Fibroblast of skin of left quadriceps (primary cell): Measurements from ENCODE around the gene MLN.
"Not testable (repeated sequence)": the region's sequence is repeated elsewhere in the genome, so short reads cannot be mapped to it uniquely, and the experiment has no call there.

ENCODE experiments used
- DNase-seq, 2 experiments: peaks; one replicate each; pipeline ENCODE4 v3.0.0-alpha.2; 2013; ENCODE audit warnings: low read depth in 2 of 2

Gene MLN

GRCh38 chr6:33834401-33835392, 30.9 kb upstream of the MLN start:
- DNase-seq = no peak

GRCh38 chr6:33833599-33833998, 29.8 kb upstream of the MLN start:
- DNase-seq = no peak

- not testable (repeated sequence) for DNase-seq
These were observed 29.0 kb upstream of the MLN start for GRCh38 chr6:33832831-33833230.

- DNase-seq = not testable (repeated sequence)
These were observed 27.9 kb upstream of the MLN start for GRCh38 chr6:33831725-33832124.

GRCh38 chr6:33830635-33831240, 26.9 kb upstream of the MLN start:
- DNase-seq = no peak

GRCh38 chr6:33828764-33829731, 25.2 kb upstream of the MLN start:
- no peak for DNase-seq

GRCh38 chr6:33828452-33828763, 24.6 kb upstream of the MLN start:
- DNase-seq = no peak

GRCh38 chr6:33827546-33828451, 24.0 kb upstream of the MLN start:
- DNase-seq = peak; percentile 33 to 37

GRCh38 chr6:33826537-33826936, 22.7 kb upstream of the MLN start:
- no peak for DNase-seq

- DNase-seq = no peak
These were observed 20.8 kb upstream of the MLN start for GRCh38 chr6:33824461-33825154.

GRCh38 chr6:33823806-33824205, 20.0 kb upstream of the MLN start:
- DNase-seq = no peak

- no peak for DNase-seq
These were observed 19.0 kb upstream of the MLN start for GRCh38 chr6:33822575-33823395.

- DNase-seq = no peak
These were observed 17.1 kb upstream of the MLN start for GRCh38 chr6:33820784-33821520.

- no peak for DNase-seq
These were observed 16.4 kb upstream of the MLN start for GRCh38 chr6:33820243-33820642.

GRCh38 chr6:33819021-33819420, 15.2 kb upstream of the MLN start:
- DNase-seq = no peak

- DNase-seq = no peak
These were observed 14.5 kb upstream of the MLN start for GRCh38 chr6:33818293-33818692.

- DNase-seq = no peak
These were observed 13.7 kb upstream of the MLN start for GRCh38 chr6:33817489-33817888.

GRCh38 chr6:33816911-33817310, 13.1 kb upstream of the MLN start:
- no peak for DNase-seq

- DNase-seq = no peak
These were observed 12.1 kb upstream of the MLN start for GRCh38 chr6:33815854-33816253.
